Adipocyte (in vitro differentiated cells): Measurements from ENCODE around the gene SPIC.

ENCODE experiments used
- DNase-seq: peaks from one replicate; pipeline ENCODE4 v3.0.0-alpha.2; 2015; ENCODE audit warnings: low read depth
- H3K27me3 ChIP-seq: replicated peaks from 2 replicates; pipeline ENCODE4 v1.7.0; 2013; ENCODE audit warnings: mild to moderate bottlenecking, low read length, moderate library complexity; ENCODE audit not compliant: control insufficient read depth, insufficient read depth
- H3K36me3 ChIP-seq: 2 replicates; pipeline ENCODE4 v1.7.0; 2013; ENCODE audit warnings: low read length, mild to moderate bottlenecking, moderate library complexity; ENCODE audit not compliant: control insufficient read depth, insufficient read depth, severe bottlenecking
- H3K4me1 ChIP-seq: 2 replicates; pipeline ENCODE4 v1.7.0; 2013; ENCODE audit warnings: mild to moderate bottlenecking, low read length, moderate library complexity; ENCODE audit not compliant: control insufficient read depth, insufficient read depth
- H3K4me3 ChIP-seq: 2 replicates; pipeline ENCODE4 v1.7.0; 2013; ENCODE audit warnings: mild to moderate bottlenecking, low read length, moderate library complexity
- H3K9ac ChIP-seq: 2 replicates; pipeline ENCODE4 v1.7.0; 2013; ENCODE audit warnings: mild to moderate bottlenecking, low read length, moderate library complexity
- H3K9me3 ChIP-seq: 2 replicates; pipeline ENCODE4 v1.7.0; 2013; ENCODE audit warnings: mild to moderate bottlenecking, low read length, moderate library complexity; ENCODE audit not compliant: control insufficient read depth

Gene SPIC

DNA sequence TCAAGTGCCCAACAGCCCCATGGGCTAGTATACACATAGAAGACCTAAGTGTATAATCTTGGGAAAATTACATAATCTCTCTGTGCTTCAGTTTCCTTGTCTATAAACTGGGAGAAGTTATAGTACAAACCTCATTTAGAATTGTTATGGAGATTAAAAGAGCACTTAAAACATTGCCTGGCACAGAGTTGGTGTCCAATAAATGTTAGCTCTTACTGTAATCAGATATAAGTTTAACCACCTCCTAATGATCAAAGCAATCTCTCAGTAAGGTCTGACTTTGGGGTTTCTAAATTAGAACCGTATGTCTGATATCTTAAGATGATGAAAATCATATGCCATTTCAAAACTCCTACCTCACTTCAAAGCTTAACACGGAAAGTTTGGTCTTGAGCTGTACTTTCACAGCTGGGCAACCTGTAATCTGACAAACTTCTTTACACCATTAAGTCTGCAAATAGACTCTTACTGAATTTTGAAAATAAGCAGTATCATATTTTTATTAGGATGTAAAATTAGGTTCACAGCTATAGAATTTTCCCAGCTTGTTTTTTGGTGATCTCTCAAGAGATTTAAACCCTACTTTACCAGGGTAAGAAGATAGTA, 61.0 kb downstream of the SPIC start:
- Histone ChIP-seq H3K4me1 (peaks cover 9% of the 10 kb centered on the region), H3K36me3 (no peaks in the 10 kb centered on the region), H3K9me3 (no peaks in the 10 kb centered on the region), H3K4me3 (no peak overlapping the region), H3K27me3 (peaks cover 4% of the 10 kb centered on the region), H3K9ac (no peak overlapping the region)
- no peak for DNase-seq
